HEK293 (cell line): ENCODE measurements around the gene DCC.

Experiments
- SP2 ChIP-seq: fragments of 450-650 bp; formaldehyde crosslinking; IDR thresholded peaks from 2 replicates; pipeline ENCODE4 v1.5.1; 2016; ENCODE audit warnings: missing biosample characterization, missing genetic modification characterization
- TRIM28 ChIP-seq: IDR thresholded peaks from 2 replicates; pipeline ENCODE4 v1.6.1; 2011; ENCODE audit warnings: low read length, control low read depth, borderline replicate concordance
- ZBTB20 ChIP-seq: fragments of 450-650 bp; formaldehyde crosslinking; IDR thresholded peaks from 2 replicates; pipeline ENCODE4 v1.5.1; 2016; ENCODE audit warnings: missing biosample characterization, missing genetic modification characterization
- ZBTB48 ChIP-seq: fragments of 450-650 bp; formaldehyde crosslinking; IDR thresholded peaks from 2 replicates; pipeline ENCODE4 v1.5.1; 2016; ENCODE audit warnings: missing biosample characterization, missing genetic modification characterization
- ZNF274 ChIP-seq, 2 experiments: fragments of 200-500 bp in 1 of 2; fragments of 450-650 bp in 1 of 2; sonication (Bioruptor generic) in 1 of 2; formaldehyde crosslinking in 1 of 2; IDR thresholded peaks; 2 replicates each; pipeline versions ENCODE4 v1.5.1 to v1.6.1; 2014 to 2016; ENCODE audit warnings: borderline replicate concordance in 1 of 2, inconsistent platforms in 1 of 2, low read length in 1 of 2, missing biosample characterization in 1 of 2, missing genetic modification characterization in 1 of 2
- ZNF555 ChIP-seq: fragments of 450-650 bp; formaldehyde crosslinking; conservative IDR thresholded peaks from 2 replicates; pipeline ENCODE4 v1.5.1; 2017; ENCODE audit warnings: missing biosample characterization, mild to moderate bottlenecking, missing genetic modification characterization, inconsistent platforms
- ZNF629 ChIP-seq: fragments of 450-650 bp; formaldehyde crosslinking; IDR thresholded peaks from 2 replicates; pipeline ENCODE4 v1.5.1; 2017; ENCODE audit warnings: missing biosample characterization, missing genetic modification characterization
- ZNF654 ChIP-seq: fragments of 450-650 bp; formaldehyde crosslinking; IDR thresholded peaks from 2 replicates; pipeline ENCODE4 v1.5.1; 2016; ENCODE audit warnings: low read depth, missing biosample characterization, missing genetic modification characterization
- ZNF660 ChIP-seq: fragments of 450-650 bp; IDR thresholded peaks from 2 replicates; pipeline ENCODE4 v1.5.1; 2018; ENCODE audit warnings: missing biosample characterization, mild to moderate bottlenecking, missing genetic modification characterization
- ZNF768 ChIP-seq: fragments of 450-650 bp; formaldehyde crosslinking; IDR thresholded peaks from 2 replicates; pipeline ENCODE4 v1.5.1; 2018; ENCODE audit warnings: missing biosample characterization, mild to moderate bottlenecking, missing genetic modification characterization
- ZNF837 ChIP-seq: fragments of 450-650 bp; formaldehyde crosslinking; IDR thresholded peaks from 2 replicates; pipeline ENCODE4 v1.5.1; 2016; ENCODE audit warnings: missing biosample characterization, missing genetic modification characterization
- TF ChIP-seq, protein P1 (sequence below): sonication (generic); formaldehyde crosslinking; IDR thresholded peaks from 2 replicates; pipeline ENCODE4 v1.8.1; 2022; ENCODE audit warnings: mild to moderate bottlenecking, moderate library complexity, missing genetic modification reagents
- TF ChIP-seq, protein P2 (sequence below): fragments of 450-650 bp; formaldehyde crosslinking; IDR thresholded peaks from 2 replicates; pipeline ENCODE4 v1.5.1; 2016; ENCODE audit warnings: missing biosample characterization, missing genetic modification characterization

DNA sequence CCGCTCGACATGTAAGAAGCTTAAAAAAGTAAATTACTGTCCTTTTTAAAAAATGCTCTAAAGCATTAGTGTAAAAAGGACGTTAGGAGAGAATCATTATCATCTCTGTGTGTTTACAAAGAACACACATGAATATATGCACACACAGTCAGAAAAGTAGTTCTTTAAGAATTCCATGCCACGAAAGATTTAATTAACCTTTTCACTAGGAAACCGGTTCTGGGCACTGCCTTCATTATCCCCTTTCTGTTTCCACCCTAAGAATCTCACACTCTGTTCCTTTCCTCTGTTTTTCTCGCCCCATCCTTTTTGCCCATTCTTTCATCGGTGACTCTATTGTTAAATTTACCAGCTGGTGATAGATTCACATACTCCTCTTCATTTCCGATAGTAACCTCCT, 338.6 kb downstream of the DCC start:
- TF ChIP-seq ZBTB20 (no peak), TRIM28 (no peak), SP2 (tag by site-specific recombination) (no peak), ZNF768 (tag by site-specific recombination) (no peak), ZNF274 (IDR thresholded peaks at IDR 0.05; ENCODE audit: low read length) (no peak), ZNF274 (tag by site-specific recombination; IDR thresholded peaks at IDR 0.05; ENCODE audit: borderline replicate concordance) (no peak), ZNF654 (tag by site-specific recombination) (no peak), ZNF837 (no peak), ZNF629 (tag by site-specific recombination) (no peak), ZNF555 (tag by site-specific recombination) (no peak), ZNF660 (tag by site-specific recombination) (no peak), ZBTB48 (tag by site-specific recombination) (no peak)
- TF ChIP-seq, protein P1, sequence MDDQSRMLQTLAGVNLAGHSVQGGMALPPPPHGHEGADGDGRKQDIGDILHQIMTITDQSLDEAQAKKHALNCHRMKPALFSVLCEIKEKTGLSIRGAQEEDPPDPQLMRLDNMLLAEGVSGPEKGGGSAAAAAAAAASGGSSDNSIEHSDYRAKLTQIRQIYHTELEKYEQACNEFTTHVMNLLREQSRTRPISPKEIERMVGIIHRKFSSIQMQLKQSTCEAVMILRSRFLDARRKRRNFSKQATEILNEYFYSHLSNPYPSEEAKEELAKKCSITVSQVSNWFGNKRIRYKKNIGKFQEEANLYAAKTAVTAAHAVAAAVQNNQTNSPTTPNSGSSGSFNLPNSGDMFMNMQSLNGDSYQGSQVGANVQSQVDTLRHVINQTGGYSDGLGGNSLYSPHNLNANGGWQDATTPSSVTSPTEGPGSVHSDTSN = no peak
- TF ChIP-seq, protein P2, sequence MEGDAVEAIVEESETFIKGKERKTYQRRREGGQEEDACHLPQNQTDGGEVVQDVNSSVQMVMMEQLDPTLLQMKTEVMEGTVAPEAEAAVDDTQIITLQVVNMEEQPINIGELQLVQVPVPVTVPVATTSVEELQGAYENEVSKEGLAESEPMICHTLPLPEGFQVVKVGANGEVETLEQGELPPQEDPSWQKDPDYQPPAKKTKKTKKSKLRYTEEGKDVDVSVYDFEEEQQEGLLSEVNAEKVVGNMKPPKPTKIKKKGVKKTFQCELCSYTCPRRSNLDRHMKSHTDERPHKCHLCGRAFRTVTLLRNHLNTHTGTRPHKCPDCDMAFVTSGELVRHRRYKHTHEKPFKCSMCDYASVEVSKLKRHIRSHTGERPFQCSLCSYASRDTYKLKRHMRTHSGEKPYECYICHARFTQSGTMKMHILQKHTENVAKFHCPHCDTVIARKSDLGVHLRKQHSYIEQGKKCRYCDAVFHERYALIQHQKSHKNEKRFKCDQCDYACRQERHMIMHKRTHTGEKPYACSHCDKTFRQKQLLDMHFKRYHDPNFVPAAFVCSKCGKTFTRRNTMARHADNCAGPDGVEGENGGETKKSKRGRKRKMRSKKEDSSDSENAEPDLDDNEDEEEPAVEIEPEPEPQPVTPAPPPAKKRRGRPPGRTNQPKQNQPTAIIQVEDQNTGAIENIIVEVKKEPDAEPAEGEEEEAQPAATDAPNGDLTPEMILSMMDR (tag by site-specific recombination) = no peak
